ENCODE measurements around the gene HSD3B1. TPM values are rescaled to one million over a fixed set of nuclear protein-coding genes. Genes with fewer than 3 reads are reported as not detected.

Gene HSD3B1
- total RNA-seq, 1 donor from 2014 or later = not detected

DNA sequence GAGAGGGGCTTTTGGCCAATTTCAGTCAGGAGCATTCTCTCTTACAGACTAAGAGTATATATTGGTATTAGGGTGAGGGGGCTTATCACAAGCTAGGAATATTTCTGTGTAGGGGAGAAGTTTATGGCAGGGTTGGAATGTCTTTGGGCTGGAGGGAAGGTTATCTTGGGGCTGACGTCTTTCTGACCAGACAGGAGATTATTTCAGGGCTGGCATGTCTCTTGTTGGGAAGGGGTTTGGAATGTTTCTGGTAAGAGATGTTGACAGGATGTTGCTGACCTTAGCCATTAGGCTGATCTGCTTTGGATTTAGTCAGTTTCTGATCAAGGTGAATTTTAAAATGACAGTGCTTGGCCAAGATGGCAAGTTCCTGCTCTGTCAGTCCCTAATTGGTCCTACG lies 17.8 kb upstream of the HSD3B1 start:
- Mint-ChIP-seq H3K4me1 (ENCODE audit: low read depth) (peaks cover 9% of the 10 kb centered on the region), H3K27ac (no peak overlapping the region), H3K9me3 (ENCODE audit: low read depth) (no peaks in the 10 kb centered on the region), H3K4me3 (ENCODE audit: low read depth) (no peak overlapping the region), H3K27me3 (no peaks in the 10 kb centered on the region), H3K36me3 (ENCODE audit: insufficient read depth) (no peaks in the 10 kb centered on the region)
- no peak for DNase-seq (ENCODE audit: low spot score, unreplicated experiment)
- TF ChIP-seq, protein P1, sequence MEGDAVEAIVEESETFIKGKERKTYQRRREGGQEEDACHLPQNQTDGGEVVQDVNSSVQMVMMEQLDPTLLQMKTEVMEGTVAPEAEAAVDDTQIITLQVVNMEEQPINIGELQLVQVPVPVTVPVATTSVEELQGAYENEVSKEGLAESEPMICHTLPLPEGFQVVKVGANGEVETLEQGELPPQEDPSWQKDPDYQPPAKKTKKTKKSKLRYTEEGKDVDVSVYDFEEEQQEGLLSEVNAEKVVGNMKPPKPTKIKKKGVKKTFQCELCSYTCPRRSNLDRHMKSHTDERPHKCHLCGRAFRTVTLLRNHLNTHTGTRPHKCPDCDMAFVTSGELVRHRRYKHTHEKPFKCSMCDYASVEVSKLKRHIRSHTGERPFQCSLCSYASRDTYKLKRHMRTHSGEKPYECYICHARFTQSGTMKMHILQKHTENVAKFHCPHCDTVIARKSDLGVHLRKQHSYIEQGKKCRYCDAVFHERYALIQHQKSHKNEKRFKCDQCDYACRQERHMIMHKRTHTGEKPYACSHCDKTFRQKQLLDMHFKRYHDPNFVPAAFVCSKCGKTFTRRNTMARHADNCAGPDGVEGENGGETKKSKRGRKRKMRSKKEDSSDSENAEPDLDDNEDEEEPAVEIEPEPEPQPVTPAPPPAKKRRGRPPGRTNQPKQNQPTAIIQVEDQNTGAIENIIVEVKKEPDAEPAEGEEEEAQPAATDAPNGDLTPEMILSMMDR (IDR thresholded peaks at IDR 0.05; ENCODE audit: unreplicated experiment) = no peak

DNA sequence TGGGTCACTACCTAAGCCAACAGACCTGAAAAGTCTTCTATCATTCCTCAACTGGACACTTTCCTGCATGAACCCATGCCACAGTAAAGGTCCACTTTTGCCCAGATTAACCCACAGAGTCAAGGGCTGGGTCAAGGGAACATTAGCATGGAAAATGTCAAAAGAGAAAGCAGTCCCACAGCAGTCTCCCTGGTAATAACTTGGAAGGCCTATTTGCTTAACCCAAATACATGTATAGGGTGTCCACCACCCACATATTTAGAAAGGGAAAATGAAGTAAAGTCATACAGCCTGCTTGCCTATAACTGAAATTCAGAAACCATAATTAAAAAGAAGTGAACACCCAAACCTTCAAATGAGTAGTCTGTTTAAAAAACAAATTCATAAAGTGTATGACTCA lies 16.1 kb upstream of the HSD3B1 start:
- no peak overlapping the region for H3K4me3 Mint-ChIP-seq (ENCODE audit: low read depth)
- H3K27ac Mint-ChIP-seq = no peak overlapping the region
- peaks cover 3% of the 10 kb centered on the region for H3K9me3 Mint-ChIP-seq (ENCODE audit: low read depth)
- no peaks in the 10 kb centered on the region for H3K36me3 Mint-ChIP-seq (ENCODE audit: insufficient read depth)
- TF ChIP-seq, protein P1 (IDR thresholded peaks at IDR 0.05; ENCODE audit: unreplicated experiment) = no peak
- H3K27me3 Mint-ChIP-seq = no peaks in the 10 kb centered on the region
- DNase-seq (ENCODE audit: low spot score, unreplicated experiment) = no peak
- H3K4me1 Mint-ChIP-seq (ENCODE audit: low read depth) = no peaks in the 10 kb centered on the region

DNA sequence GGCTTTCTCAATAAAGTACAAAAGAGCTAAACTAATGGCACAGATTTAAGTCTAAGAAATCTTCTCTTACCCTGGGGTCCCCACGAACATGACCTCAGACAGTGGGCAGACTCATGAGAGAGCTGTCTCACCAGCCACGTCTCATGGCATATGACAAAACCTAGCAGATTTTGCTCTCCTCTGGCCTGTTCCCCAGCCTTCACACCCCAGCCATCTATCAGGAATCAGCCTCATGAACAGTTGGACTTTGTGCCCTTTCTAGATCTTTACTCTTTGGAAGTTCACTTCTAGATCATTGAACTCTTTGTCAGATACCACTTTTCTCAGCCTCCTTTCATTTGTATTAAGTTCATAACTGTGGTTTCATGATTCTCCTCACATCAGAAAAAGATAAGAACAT lies 14.2 kb upstream of the HSD3B1 start:
- no peaks in the 10 kb centered on the region for H3K36me3 Mint-ChIP-seq (ENCODE audit: insufficient read depth)

DNA sequence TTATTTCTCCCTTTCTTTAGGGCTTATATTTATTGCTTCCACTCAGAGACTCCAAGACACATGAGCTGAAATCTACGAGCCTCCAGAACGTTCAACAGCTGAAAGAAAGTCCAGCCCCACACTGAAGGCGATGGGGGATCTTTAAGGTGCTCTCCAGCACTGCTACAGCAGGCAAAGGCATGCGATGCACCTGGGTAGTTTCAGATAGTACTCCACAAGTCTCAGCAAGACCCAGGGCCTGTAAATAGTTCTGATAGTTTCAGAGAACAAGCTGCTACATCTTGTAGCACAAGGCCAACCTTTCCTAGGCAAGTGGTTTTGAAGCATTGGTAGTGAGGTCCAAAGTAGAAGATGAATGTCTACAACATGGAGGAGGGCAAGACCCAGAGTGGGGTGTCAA lies 2.2 kb upstream of the HSD3B1 start:
- TF ChIP-seq, protein P1 (IDR thresholded peaks at IDR 0.05; ENCODE audit: unreplicated experiment) = no peak
- Mint-ChIP-seq H3K4me3 (ENCODE audit: low read depth) (no peak overlapping the region), H3K4me1 (ENCODE audit: low read depth) (no peaks in the 10 kb centered on the region), H3K36me3 (ENCODE audit: insufficient read depth) (no peaks in the 10 kb centered on the region), H3K27ac (no peak overlapping the region), H3K9me3 (ENCODE audit: low read depth) (peaks cover 3% of the 10 kb centered on the region), H3K27me3 (no peaks in the 10 kb centered on the region)
- DNase-seq (ENCODE audit: low spot score, unreplicated experiment) = no peak

More for the DNA sequence above, 14.2 kb upstream of the HSD3B1 start:
- H3K9me3 Mint-ChIP-seq (ENCODE audit: low read depth) = peaks cover 13% of the 10 kb centered on the region
- no peaks in the 10 kb centered on the region for H3K4me1 Mint-ChIP-seq (ENCODE audit: low read depth)
- no peak overlapping the region for H3K27ac Mint-ChIP-seq
- H3K4me3 Mint-ChIP-seq (ENCODE audit: low read depth) = no peak overlapping the region
- H3K27me3 Mint-ChIP-seq = no peaks in the 10 kb centered on the region
- no peak for DNase-seq (ENCODE audit: low spot score, unreplicated experiment)
- TF ChIP-seq, protein P1 (IDR thresholded peaks at IDR 0.05; ENCODE audit: unreplicated experiment) = no peak

DNA sequence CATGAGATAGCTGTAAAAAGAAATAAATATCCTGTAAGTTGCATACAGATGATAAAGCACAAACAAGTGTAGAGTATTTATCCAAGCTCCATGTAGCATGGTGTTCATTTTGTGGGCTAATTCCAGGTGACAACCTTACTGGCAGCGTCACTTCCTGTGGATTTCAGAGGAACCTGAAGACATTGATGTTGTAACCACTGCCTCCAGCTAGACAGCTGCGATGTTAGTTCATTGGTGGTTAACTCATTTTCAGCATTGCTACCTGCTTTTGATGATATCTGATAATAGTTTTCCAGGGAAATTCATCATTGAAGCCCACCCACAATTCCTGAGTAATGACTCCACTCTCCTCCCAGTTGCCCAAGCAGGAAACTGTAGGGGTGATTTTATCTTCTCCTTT lies 3.0 kb downstream of the HSD3B1 start:
- no peak overlapping the region for H3K27ac Mint-ChIP-seq
- no peak for DNase-seq (ENCODE audit: low spot score, unreplicated experiment)
- no peaks in the 10 kb centered on the region for H3K4me1 Mint-ChIP-seq (ENCODE audit: low read depth)
- TF ChIP-seq, protein P1 (IDR thresholded peaks at IDR 0.05; ENCODE audit: unreplicated experiment) = no peak
- H3K4me3 Mint-ChIP-seq (ENCODE audit: low read depth) = no peak overlapping the region
- H3K27me3 Mint-ChIP-seq = peaks cover 10% of the 10 kb centered on the region
- no peaks in the 10 kb centered on the region for H3K36me3 Mint-ChIP-seq (ENCODE audit: insufficient read depth)
- no peaks in the 10 kb centered on the region for H3K9me3 Mint-ChIP-seq (ENCODE audit: low read depth)

Data from progenitor cell of endocrine pancreas (in vitro differentiated cells).